ENCODE results near the gene LCTL.

LCTL gene

DNA sequence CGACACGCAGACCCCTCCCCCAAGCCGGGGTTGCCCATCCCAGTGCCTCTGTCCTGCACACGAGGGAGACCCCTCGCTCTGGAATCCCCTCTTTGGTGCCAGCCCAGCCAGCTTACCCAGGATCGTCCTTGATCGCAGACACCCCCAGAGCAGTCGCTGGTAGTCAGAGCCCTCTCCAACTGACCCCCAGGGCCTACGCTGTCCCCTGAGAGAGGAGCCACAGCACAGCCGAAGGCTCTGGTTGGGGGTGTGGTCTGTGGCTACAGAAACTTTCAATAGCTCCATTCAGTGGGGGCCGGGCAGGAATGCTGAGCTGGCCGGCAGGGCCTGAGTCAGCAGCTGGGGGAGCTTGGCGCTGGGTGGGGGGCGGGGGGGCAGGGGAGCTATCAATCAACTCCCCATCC lies at the start of gene LCTL:
TSS of gene LCTL (minus strand) at position 258 of the 404 bp plus-strand sequence. CDS start 633 bp downstream, outside the sequence.
- DNase-seq (ENCODE audit: low read depth in 2 of 3, low spot score in 2 of 3), result no peak

- DNase-seq (ENCODE audit: low read depth in 2 of 3, low spot score in 2 of 3), result no peak
Observed at GRCh38 chr15:66614951-66615760, 49.4 kb upstream of the LCTL start.

DNA sequence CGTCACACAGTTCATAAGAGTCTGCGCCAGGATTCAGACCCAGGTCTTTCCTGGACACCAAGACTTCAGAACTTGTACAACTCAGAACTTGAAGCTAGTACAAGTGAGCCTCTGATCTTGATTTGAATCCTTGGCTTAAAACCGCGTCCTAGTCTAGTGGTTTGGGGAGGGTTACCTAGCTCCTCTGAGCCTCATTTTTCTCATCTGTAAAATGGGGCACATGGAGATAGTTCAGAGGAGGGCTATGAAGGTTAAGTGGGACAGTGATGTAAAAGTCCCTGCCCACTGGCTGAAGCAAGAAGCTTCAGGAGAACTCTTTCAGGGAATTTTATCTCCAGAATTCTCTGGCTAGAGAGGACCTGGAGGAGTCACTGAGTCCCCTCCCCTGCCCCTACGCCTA lies 48.7 kb upstream of the LCTL start:
- no peak for DNase-seq (ENCODE audit: low read depth in 2 of 3, low spot score in 2 of 3)

DNA sequence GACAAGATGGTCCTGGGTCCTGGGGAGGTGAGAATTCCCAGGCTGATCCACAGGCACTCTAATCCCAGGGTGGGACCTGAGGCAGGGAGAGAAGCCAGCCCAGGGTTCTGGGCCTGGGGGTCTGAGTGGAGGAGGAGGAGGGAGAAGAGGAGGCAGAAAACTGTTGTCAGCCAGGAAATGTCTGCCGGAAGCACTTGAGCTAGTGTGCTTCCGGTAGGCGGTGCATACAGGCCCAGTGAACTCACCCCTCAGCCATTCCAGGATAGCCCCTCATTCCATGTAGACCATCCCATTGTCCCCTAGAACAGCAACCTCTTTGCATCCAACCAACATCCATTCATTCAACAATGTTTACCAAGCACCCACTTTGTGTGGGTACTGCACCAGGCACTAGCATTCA lies 47.9 kb upstream of the LCTL start:
- no peak for DNase-seq (ENCODE audit: low read depth in 2 of 3, low spot score in 2 of 3)

DNA sequence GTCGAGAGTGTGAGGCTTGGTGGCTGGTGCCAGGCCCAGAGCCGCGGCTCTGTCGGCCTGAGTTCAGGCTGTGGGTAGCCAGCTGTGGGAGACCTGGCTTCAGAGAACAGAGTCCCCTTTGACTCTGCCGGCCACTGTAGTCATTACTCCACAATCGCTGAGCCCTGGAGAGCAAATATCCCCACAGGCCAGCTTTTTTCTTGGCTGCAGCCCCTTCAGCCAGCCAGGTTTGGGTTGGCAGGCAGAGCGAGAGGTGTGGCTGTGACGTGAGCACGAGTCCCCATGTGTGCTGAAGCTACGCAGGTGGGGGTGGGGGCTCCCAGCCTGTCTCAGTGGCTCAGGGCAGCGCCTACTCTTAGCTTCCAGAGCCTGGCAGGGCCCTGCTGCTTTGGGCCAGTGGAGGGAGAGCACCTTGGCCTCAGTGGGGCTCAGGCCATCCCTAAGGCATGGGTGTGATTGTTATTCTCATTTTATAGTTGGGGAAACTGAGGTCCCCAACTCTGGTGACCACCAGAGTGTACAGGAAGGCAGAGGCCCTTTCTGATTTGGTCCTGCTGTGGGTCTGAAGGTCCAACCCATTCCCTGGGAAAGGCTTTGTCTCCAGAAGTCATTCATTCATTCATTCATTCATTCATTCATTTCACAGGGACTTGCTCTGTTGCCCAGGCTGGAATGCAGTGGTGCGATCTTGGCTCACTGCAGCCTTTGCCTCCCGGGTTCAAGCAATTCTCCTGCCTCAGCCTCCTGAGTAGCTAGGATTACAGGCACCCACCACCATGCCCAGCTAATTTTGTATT lies 45.7 kb upstream of the LCTL start:
- no peak for DNase-seq (ENCODE audit: low read depth in 2 of 3, low spot score in 2 of 3)

DNA sequence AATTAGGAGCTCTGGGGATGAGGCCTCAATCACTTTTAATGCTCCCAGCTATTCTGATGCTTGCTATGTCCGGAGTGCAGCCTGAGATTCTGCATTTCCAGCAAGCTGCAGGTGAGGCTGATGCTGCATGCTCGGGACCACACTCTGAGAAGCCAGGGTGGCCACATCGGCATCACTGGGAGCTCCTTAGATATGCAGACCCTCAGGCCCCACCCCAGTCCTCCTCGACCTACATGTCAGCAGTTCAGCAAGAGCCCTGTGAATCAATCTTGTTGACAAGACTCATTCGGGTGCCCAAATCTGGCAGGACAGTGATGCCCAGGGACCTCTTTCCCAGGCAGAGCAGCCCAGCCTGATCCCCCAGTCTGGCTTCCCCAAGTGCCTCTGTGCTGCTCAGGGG lies 44.1 kb upstream of the LCTL start:
- DNase-seq (ENCODE audit: low read depth in 2 of 3, low spot score in 2 of 3), result no peak

GRCh38 chr15:66608881-66609280 lies 43.1 kb upstream of the LCTL start:
- DNase-seq (ENCODE audit: low read depth in 2 of 3, low spot score in 2 of 3), result no peak

DNA sequence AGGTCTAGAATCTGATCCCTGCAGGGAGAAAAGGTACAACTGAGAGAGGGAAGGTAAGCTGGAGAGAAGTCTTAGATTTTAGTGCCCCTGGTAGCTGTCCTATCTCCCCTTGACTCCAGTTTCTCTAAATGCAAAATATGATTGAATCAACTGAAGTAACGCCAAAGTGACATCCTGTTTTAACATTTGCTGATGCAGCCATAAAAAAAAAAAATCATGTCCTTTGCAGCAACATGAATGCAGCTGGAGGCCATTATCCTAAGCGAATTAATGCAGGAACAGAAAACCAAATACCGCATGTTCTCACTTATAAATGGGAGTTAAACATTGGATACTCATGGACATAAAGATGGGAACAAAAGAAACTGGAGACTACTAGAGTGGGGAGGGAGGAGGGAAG lies 42.4 kb upstream of the LCTL start:
- no peak for DNase-seq (ENCODE audit: low read depth in 2 of 3, low spot score in 2 of 3)

DNA sequence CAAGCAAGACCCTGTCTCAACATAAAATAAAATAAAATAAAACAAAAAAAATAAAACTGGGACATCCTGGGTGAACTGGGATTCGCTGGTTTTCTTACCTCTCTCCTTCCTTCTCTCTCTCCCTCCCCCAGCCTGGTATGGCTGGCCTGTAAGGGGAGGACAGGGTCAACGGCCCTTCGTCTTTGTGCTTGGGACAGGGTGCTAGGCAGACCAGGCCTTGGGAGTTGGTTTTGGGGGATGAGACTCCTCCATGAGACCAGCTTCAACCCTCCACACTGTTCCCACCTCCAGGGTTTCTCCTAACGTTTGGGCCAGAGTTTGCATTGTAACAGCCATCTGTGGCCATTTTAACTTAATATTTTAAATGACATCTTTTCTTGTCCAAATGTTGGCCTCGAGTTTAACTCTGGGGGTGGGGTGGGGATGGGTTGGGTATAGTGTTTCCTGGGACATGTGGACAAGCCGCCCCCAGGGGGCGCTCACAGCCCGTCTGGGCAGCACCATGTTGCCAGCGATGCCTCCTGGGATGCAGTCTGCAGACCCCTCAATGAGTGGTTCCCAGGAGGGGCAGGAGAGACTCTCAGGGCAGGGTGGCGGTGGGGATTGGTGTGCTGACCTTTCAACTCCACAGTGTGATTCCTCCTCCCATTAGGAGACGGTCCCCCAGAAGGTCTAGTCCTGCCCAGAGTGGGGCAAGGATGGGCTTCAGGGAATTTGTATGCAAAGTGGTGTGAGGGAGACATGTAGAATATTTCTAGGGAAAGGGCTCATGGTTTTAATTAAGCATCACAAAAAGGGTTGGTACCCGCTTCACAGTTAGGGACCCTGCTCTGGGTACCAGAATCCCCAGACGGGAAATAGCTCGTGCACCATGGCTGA lies 37.7 kb upstream of the LCTL start:
- peak; percentile 23 to 52 (median 37) for DNase-seq (ENCODE audit: low read depth in 2 of 3, low spot score in 2 of 3)

- DNase-seq (ENCODE audit: low read depth in 2 of 3, low spot score in 2 of 3), result no peak
Observed at GRCh38 chr15:66601521-66601920, 35.7 kb upstream of the LCTL start.

GRCh38 chr15:66600240-66600627 lies 34.4 kb upstream of the LCTL start:
- DNase-seq (ENCODE audit: low read depth in 2 of 3, low spot score in 2 of 3), result no peak

DNA sequence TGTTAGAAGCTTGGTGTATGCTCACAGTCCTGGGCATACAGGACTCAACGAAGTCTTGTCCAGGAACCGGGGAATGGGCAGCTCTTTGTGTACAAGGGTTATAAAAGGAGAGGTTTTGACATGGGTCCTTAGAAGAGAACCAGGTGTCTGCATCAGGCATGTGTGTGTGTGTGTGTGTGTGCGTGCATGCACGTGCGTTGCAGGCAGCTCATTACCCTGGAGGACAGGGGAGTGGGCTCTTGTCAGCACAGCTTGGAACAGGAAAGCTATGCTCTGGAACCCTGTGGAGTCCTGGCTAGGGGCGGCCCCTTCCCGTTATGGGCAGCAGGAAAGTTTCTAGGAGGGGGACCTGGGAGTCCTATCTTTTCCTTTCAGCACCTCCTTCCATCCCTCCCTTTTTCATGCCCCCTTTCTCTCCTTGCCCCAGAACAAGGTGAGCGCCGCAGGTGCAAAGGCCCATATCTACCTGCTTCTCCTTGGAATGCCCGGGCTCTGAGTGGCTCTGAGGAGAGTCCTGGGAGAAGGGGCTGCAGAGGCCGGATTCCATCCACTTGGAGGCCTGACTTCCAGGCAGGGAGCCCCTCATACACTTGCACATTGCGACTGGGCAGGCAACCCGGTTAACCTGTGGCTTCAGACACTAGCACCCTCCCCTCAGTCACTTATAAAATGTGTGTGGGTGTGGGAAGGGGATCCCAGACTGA lies 33.9 kb upstream of the LCTL start:
- DNase-seq (ENCODE audit: low read depth in 2 of 3, low spot score in 2 of 3), result no peak

DNA sequence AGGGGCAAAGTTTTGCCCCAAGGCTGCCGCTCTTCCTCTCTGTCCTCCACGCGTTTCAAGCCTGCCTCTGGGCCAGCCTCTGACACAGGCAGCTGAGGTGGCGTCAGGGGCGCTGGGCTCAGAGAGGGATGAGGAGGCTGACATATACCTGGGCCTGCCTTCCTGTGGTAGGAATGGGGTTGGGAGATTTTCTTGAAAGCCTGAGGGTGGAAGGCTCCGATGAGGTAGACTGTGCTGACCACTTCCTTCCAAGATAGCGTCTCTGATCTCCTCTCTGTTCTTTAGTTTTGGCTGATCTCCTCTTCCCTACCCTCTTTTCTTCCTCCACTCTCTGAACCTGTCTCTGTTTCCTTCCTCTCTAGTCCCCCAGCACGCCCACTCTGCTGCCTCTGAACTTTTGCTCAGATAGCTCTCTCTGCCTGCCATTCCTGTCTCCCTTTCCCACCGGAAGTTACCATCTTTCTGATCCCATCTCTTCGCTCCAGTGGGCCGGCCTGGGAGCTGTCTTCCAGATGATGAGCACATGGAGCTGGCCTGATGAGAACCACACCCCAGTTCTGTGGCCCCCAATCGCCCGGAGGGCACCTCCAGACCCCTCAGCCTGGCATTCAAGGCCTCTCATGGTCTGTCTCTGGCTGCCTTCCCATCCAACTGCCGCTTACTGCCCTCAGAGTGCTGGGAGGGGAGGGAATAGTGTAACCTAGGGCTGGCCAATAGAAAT lies 32.5 kb upstream of the LCTL start:
- no peak for DNase-seq (ENCODE audit: low read depth in 2 of 3, low spot score in 2 of 3)

GRCh38 chr15:66595931-66596545 lies 30.2 kb upstream of the LCTL start:
- no peak for DNase-seq (ENCODE audit: low read depth in 2 of 3, low spot score in 2 of 3)

GRCh38 chr15:66595332-66595731 lies 29.5 kb upstream of the LCTL start:
- DNase-seq (ENCODE audit: low read depth in 2 of 3, low spot score in 2 of 3), result no peak

DNA sequence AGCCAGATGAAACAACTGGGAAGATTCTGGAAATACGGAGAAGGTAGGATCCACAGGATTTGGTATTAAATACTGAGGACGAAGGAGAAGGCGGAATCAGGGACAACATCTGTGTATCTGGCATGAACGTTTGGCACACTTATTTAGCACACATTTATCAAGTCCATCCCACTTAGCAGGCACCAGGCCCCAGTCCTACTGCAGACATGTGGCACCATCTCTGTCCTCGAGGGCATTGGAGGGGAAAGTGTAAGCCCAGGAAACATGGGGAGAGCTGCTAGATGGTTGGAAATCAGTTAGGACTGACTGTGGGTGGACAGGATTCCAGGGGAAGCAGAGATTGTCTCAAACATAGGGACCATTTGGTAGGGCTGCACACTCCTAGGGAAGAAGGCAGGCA lies 29.0 kb upstream of the LCTL start:
- no peak for DNase-seq (ENCODE audit: low read depth in 2 of 3, low spot score in 2 of 3)

- DNase-seq (ENCODE audit: low read depth in 2 of 3, low spot score in 2 of 3), result no peak
Observed at GRCh38 chr15:66594344-66594743, 28.5 kb upstream of the LCTL start.

DNA sequence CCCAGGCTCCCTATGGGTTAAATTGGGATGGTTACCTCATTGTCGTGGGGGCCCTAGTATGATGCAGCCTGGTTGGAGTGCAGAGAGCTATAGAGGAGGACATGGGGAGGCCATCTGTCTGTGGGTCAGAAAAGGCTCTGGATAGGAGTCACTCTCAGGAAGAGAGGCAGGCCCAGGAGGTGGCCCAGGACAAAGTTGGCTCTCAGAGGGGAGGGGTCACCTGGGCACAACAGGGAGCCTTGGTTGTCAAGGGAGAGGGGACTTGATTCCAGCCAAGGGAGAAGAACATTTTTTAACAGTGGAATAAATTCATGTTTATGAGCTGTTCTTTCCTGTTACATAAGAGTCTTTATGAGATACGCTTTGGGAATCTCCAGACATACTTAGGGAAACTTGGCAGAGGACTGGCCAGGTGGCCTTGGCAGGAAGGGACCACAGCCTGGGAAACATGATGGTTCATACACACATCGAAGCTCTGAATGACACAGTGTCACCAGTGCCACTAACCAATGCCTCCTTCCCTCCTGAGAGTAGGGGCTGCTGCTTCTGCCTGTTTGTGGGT lies 27.5 kb upstream of the LCTL start:
- DNase-seq (ENCODE audit: low read depth in 2 of 3, low spot score in 2 of 3), result no peak

GRCh38 chr15:66592505-66593218 lies 26.9 kb upstream of the LCTL start:
- no peak for DNase-seq (ENCODE audit: low read depth in 2 of 3, low spot score in 2 of 3)
